Measurements from ENCODE around the gene CPE. TPM values are rescaled to one million over a fixed set of nuclear protein-coding genes. Genes with fewer than 3 reads are reported as not detected.

Gene CPE
- total RNA-seq, 1 donor from 2014 or later = 103 TPM

GRCh38 chr4:165398570-165398969 is 19.8 kb downstream of the CPE start:
- H3K9me3 ChIP-seq = no peaks in the 10 kb centered on the region
- intact Hi-C loops (cut with DNase I) = no loop called here
- no peak for DNase-seq (ENCODE audit: extremely low spot score in 2 of 2)
- TF ChIP-seq POLR2A (IDR thresholded peaks at IDR 0.05) = no peak
- no peak for TF ChIP-seq POLR2AphosphoS5 (IDR thresholded peaks at IDR 0.05; ENCODE audit: insufficient read depth in 1 of 2, low read depth in 1 of 2)
- TF ChIP-seq CTCF (IDR thresholded peaks at IDR 0.05) = no peak
- H3K4me1 ChIP-seq = no peaks in the 10 kb centered on the region
- H3K27ac ChIP-seq = no peak overlapping the region
- H3K27me3 ChIP-seq = no peaks in the 10 kb centered on the region
- H3K4me3 ChIP-seq = no peak overlapping the region
- H3K36me3 ChIP-seq = no peaks in the 10 kb centered on the region

GRCh38 chr4:165402375-165402774 is 23.6 kb downstream of the CPE start:
- TF ChIP-seq POLR2A (IDR thresholded peaks at IDR 0.05) (no peak), CTCF (IDR thresholded peaks at IDR 0.05) (no peak), POLR2AphosphoS5 (IDR thresholded peaks at IDR 0.05; ENCODE audit: insufficient read depth in 1 of 2, low read depth in 1 of 2) (no peak)
- no peaks in the 10 kb centered on the region for H3K9me3 ChIP-seq
- no peak overlapping the region for H3K4me3 ChIP-seq
- H3K4me1 ChIP-seq = no peaks in the 10 kb centered on the region
- H3K27me3 ChIP-seq = no peaks in the 10 kb centered on the region
- H3K36me3 ChIP-seq = no peaks in the 10 kb centered on the region
- no peak for DNase-seq (ENCODE audit: extremely low spot score in 2 of 2)
- H3K27ac ChIP-seq = no peak overlapping the region
- intact Hi-C loops (cut with DNase I) = no loop called here

- Histone ChIP-seq H3K27me3 (no peaks in the 10 kb centered on the region), H3K9me3 (no peaks in the 10 kb centered on the region), H3K36me3 (no peaks in the 10 kb centered on the region), H3K4me3 (no peak overlapping the region), H3K27ac (no peak overlapping the region), H3K4me1 (no peaks in the 10 kb centered on the region)
- intact Hi-C loops (cut with DNase I) = no loop called here
- DNase-seq (ENCODE audit: extremely low spot score in 2 of 2) = no peak
- TF ChIP-seq CTCF (IDR thresholded peaks at IDR 0.05) = no peak
Measured at GRCh38 chr4:165403048-165403447, 24.2 kb downstream of the CPE start.

GRCh38 chr4:165403637-165404036 is 24.8 kb downstream of the CPE start:
- Histone ChIP-seq H3K4me1 (no peaks in the 10 kb centered on the region), H3K27me3 (no peaks in the 10 kb centered on the region), H3K9me3 (no peaks in the 10 kb centered on the region), H3K27ac (no peak overlapping the region), H3K4me3 (no peak overlapping the region), H3K36me3 (no peaks in the 10 kb centered on the region)
- no peak for DNase-seq (ENCODE audit: extremely low spot score in 2 of 2)
- TF ChIP-seq CTCF (IDR thresholded peaks at IDR 0.05) = no peak
- no peak for TF ChIP-seq POLR2AphosphoS5 (IDR thresholded peaks at IDR 0.05; ENCODE audit: insufficient read depth in 1 of 2, low read depth in 1 of 2)
- no peak for TF ChIP-seq POLR2A (IDR thresholded peaks at IDR 0.05)
- intact Hi-C loops (cut with DNase I) = no loop called here

- Histone ChIP-seq H3K27ac (no peak overlapping the region), H3K4me1 (no peaks in the 10 kb centered on the region)
- TF ChIP-seq CTCF (IDR thresholded peaks at IDR 0.05) (no peak), POLR2A (IDR thresholded peaks at IDR 0.05) (no peak), POLR2AphosphoS5 (IDR thresholded peaks at IDR 0.05; ENCODE audit: insufficient read depth in 1 of 2, low read depth in 1 of 2) (no peak)
Measured at GRCh38 chr4:165404080-165404479, 25.3 kb downstream of the CPE start.

More at GRCh38 chr4:165404080-165404479, 25.3 kb downstream of the CPE start:
- DNase-seq (ENCODE audit: extremely low spot score in 2 of 2) = no peak
- no peak overlapping the region for H3K4me3 ChIP-seq
- intact Hi-C loops (cut with DNase I) = no loop called here
- no peaks in the 10 kb centered on the region for H3K9me3 ChIP-seq
- no peaks in the 10 kb centered on the region for H3K36me3 ChIP-seq
- H3K27me3 ChIP-seq = no peaks in the 10 kb centered on the region

Data from vagina (tissue), 2 donors.